ENCODE results near the gene ECE1. TPM values are rescaled to one million over a fixed set of nuclear protein-coding genes. Genes with fewer than 3 reads are reported as not detected.
"Not testable (repeated sequence)": the region's sequence is repeated elsewhere in the genome, so short reads cannot be mapped to it uniquely, and the experiment has no call there.

Gene ECE1
- total RNA-seq, 2 donors from 2014 or later, result 75.4 to 219 TPM

- peaks cover 100% of the 10 kb centered on the region for H3K36me3 Mint-ChIP-seq (ENCODE audit: low read depth)
- no peaks in the 10 kb centered on the region for H3K27me3 Mint-ChIP-seq
- H3K4me1 Mint-ChIP-seq, result peaks cover 5% of the 10 kb centered on the region
- H3K27ac Mint-ChIP-seq, result no peak overlapping the region
- no peak for ATAC-seq (replicated peaks)
- no peak overlapping the region for H3K4me3 Mint-ChIP-seq
- H3K9me3 Mint-ChIP-seq, result no peaks in the 10 kb centered on the region
Observed at GRCh38 chr1:21240706-21241105, 49.6 kb downstream of the ECE1 start.

GRCh38 chr1:21239221-21239620 is 51.0 kb downstream of the ECE1 start:
- no peaks in the 10 kb centered on the region for H3K9me3 Mint-ChIP-seq
- H3K4me3 Mint-ChIP-seq, result peak overlapping the region; percentile 33
- H3K36me3 Mint-ChIP-seq (ENCODE audit: low read depth), result peaks cover 100% of the 10 kb centered on the region
- no peaks in the 10 kb centered on the region for H3K27me3 Mint-ChIP-seq
- H3K27ac Mint-ChIP-seq, result peak overlapping the region; percentile 77
- peak; percentile 95 for ATAC-seq (replicated peaks)
- peaks cover 5% of the 10 kb centered on the region for H3K4me1 Mint-ChIP-seq

GRCh38 chr1:21238141-21238800 is 52.0 kb downstream of the ECE1 start:
- peaks cover 5% of the 10 kb centered on the region for H3K4me1 Mint-ChIP-seq
- H3K4me3 Mint-ChIP-seq, result no peak overlapping the region
- no peaks in the 10 kb centered on the region for H3K9me3 Mint-ChIP-seq
- no peak for ATAC-seq (replicated peaks)
- H3K27ac Mint-ChIP-seq, result peak overlapping the region; percentile 36
- no peaks in the 10 kb centered on the region for H3K27me3 Mint-ChIP-seq
- H3K36me3 Mint-ChIP-seq (ENCODE audit: low read depth), result peaks cover 100% of the 10 kb centered on the region

GRCh38 chr1:21237446-21238088 is 52.7 kb downstream of the ECE1 start:
- peak overlapping the region; percentile 36 for H3K27ac Mint-ChIP-seq
- H3K4me3 Mint-ChIP-seq, result no peak overlapping the region
- H3K9me3 Mint-ChIP-seq, result no peaks in the 10 kb centered on the region
- no peak for ATAC-seq (replicated peaks)
- no peaks in the 10 kb centered on the region for H3K27me3 Mint-ChIP-seq
- peaks cover 5% of the 10 kb centered on the region for H3K4me1 Mint-ChIP-seq
- peaks cover 100% of the 10 kb centered on the region for H3K36me3 Mint-ChIP-seq (ENCODE audit: low read depth)

GRCh38 chr1:21236178-21236577 is 54.1 kb downstream of the ECE1 start:
- peaks cover 100% of the 10 kb centered on the region for H3K36me3 Mint-ChIP-seq (ENCODE audit: low read depth)
- no peak overlapping the region for H3K4me3 Mint-ChIP-seq
- H3K4me1 Mint-ChIP-seq, result peaks cover 5% of the 10 kb centered on the region
- no peaks in the 10 kb centered on the region for H3K27me3 Mint-ChIP-seq
- H3K9me3 Mint-ChIP-seq, result no peaks in the 10 kb centered on the region
- H3K27ac Mint-ChIP-seq, result no peak overlapping the region
- ATAC-seq (replicated peaks), result no peak

- H3K36me3 Mint-ChIP-seq (ENCODE audit: low read depth), result peaks cover 100% of the 10 kb centered on the region
- ATAC-seq (replicated peaks), result no peak
- no peaks in the 10 kb centered on the region for H3K27me3 Mint-ChIP-seq
- no peaks in the 10 kb centered on the region for H3K9me3 Mint-ChIP-seq
- peaks cover 5% of the 10 kb centered on the region for H3K4me1 Mint-ChIP-seq
- peak overlapping the region; percentile 56 for H3K27ac Mint-ChIP-seq
- no peak overlapping the region for H3K4me3 Mint-ChIP-seq
Observed at GRCh38 chr1:21234779-21235178, 55.5 kb downstream of the ECE1 start.

- no peaks in the 10 kb centered on the region for H3K4me1 Mint-ChIP-seq
- ATAC-seq (replicated peaks), result no peak
- no peaks in the 10 kb centered on the region for H3K9me3 Mint-ChIP-seq
- no peak overlapping the region for H3K4me3 Mint-ChIP-seq
- no peaks in the 10 kb centered on the region for H3K27me3 Mint-ChIP-seq
- peak overlapping the region; percentile 76 for H3K27ac Mint-ChIP-seq
- peaks cover 100% of the 10 kb centered on the region for H3K36me3 Mint-ChIP-seq (ENCODE audit: low read depth)
Observed at GRCh38 chr1:21233490-21233889, 56.8 kb downstream of the ECE1 start.

- ATAC-seq (replicated peaks), result peak; percentile 44
- Mint-ChIP-seq H3K4me3 (no peak overlapping the region), H3K4me1 (no peaks in the 10 kb centered on the region), H3K27me3 (no peaks in the 10 kb centered on the region), H3K36me3 (ENCODE audit: low read depth) (peaks cover 100% of the 10 kb centered on the region), H3K27ac (no peak overlapping the region), H3K9me3 (no peaks in the 10 kb centered on the region)
Observed at GRCh38 chr1:21232044-21232443, 58.2 kb downstream of the ECE1 start.

GRCh38 chr1:21229246-21230000 is 60.8 kb downstream of the ECE1 start:
- Mint-ChIP-seq H3K27me3 (no peaks in the 10 kb centered on the region), H3K4me3 (no peak overlapping the region), H3K4me1 (no peaks in the 10 kb centered on the region), H3K9me3 (no peaks in the 10 kb centered on the region), H3K36me3 (ENCODE audit: low read depth) (peaks cover 99% of the 10 kb centered on the region), H3K27ac (no peak overlapping the region)
- ATAC-seq (replicated peaks), result no peak

- H3K27me3 Mint-ChIP-seq; H3K4me1 Mint-ChIP-seq; ATAC-seq (replicated peaks); H3K9me3 Mint-ChIP-seq; H3K4me3 Mint-ChIP-seq; H3K27ac Mint-ChIP-seq: not testable (repeated sequence)
- H3K36me3 Mint-ChIP-seq (ENCODE audit: low read depth), result peaks cover 98% of the 10 kb centered on the region
Observed at GRCh38 chr1:21228224-21228623, 62.0 kb downstream of the ECE1 start.

- no peaks in the 10 kb centered on the region for H3K27me3 Mint-ChIP-seq
- no peak overlapping the region for H3K4me3 Mint-ChIP-seq
- H3K4me1 Mint-ChIP-seq, result no peaks in the 10 kb centered on the region
- no peak for ATAC-seq (replicated peaks)
- H3K36me3 Mint-ChIP-seq (ENCODE audit: low read depth), result peaks cover 96% of the 10 kb centered on the region
- H3K9me3 Mint-ChIP-seq, result no peaks in the 10 kb centered on the region
- H3K27ac Mint-ChIP-seq, result no peak overlapping the region
Observed at GRCh38 chr1:21225065-21225464, 65.2 kb downstream of the ECE1 start.

GRCh38 chr1:21220815-21221214 is 69.4 kb downstream of the ECE1 start:
- Mint-ChIP-seq H3K36me3 (ENCODE audit: low read depth) (peaks cover 83% of the 10 kb centered on the region), H3K9me3 (no peaks in the 10 kb centered on the region), H3K27me3 (no peaks in the 10 kb centered on the region), H3K4me3 (no peak overlapping the region), H3K27ac (no peak overlapping the region), H3K4me1 (no peaks in the 10 kb centered on the region)
- ATAC-seq (replicated peaks), result no peak

- Mint-ChIP-seq H3K27ac (no peak overlapping the region), H3K36me3 (ENCODE audit: low read depth) (peaks cover 72% of the 10 kb centered on the region), H3K4me1 (no peaks in the 10 kb centered on the region), H3K27me3 (no peaks in the 10 kb centered on the region), H3K4me3 (no peak overlapping the region), H3K9me3 (no peaks in the 10 kb centered on the region)
- no peak for ATAC-seq (replicated peaks)
Observed at GRCh38 chr1:21219674-21220073, 70.6 kb downstream of the ECE1 start.

GRCh38 chr1:21217812-21218596 is 72.3 kb downstream of the ECE1 start:
- Mint-ChIP-seq H3K36me3 (ENCODE audit: low read depth) (peaks cover 59% of the 10 kb centered on the region), H3K4me3 (no peak overlapping the region), H3K27me3 (no peaks in the 10 kb centered on the region), H3K27ac (peak overlapping the region; percentile 59), H3K9me3 (no peaks in the 10 kb centered on the region), H3K4me1 (no peaks in the 10 kb centered on the region)
- ATAC-seq (replicated peaks), result peak; percentile 54

All from activated T-helper 17 cell treated with anti-CD3 and anti-CD28 coated beads, Interleukin-2, amount 50 U/mL, for 72 hours (primary cell).